GM06990 (cell line): ENCODE measurements around the gene BSCL2.
A peak's percentile ranks its signal among the peaks of the same experiment; 100 is the strongest.

Experiments used
- DNase-seq: peaks from one replicate; pipeline ENCODE4 v3.0.0-alpha.2; 2011; ENCODE audit not compliant: insufficient read length; ENCODE audit errors: extremely low read depth
- H3K27me3 ChIP-seq: replicated peaks from 2 replicates; pipeline ENCODE4 v1.6.0; 2011; ENCODE audit warnings: low read length; ENCODE audit not compliant: control insufficient read depth, insufficient read depth
- H3K36me3 ChIP-seq: 2 replicates; pipeline ENCODE4 v1.5.1; 2011; ENCODE audit warnings: low read length; ENCODE audit not compliant: control insufficient read depth, insufficient read depth
- H3K4me3 ChIP-seq: replicated peaks from 2 replicates; pipeline ENCODE4 v1.5.1; 2011; ENCODE audit warnings: low read depth, mild to moderate bottlenecking, control low read depth, low read length
- TF ChIP-seq, protein P1 (sequence below): IDR thresholded peaks from 2 replicates; pipeline ENCODE4 v1.5.1; 2011; ENCODE audit warnings: low read length, control low read depth, mild to moderate bottlenecking, inconsistent platforms; ENCODE audit not compliant: insufficient read depth, poor library complexity, severe bottlenecking

Gene BSCL2

DNA sequence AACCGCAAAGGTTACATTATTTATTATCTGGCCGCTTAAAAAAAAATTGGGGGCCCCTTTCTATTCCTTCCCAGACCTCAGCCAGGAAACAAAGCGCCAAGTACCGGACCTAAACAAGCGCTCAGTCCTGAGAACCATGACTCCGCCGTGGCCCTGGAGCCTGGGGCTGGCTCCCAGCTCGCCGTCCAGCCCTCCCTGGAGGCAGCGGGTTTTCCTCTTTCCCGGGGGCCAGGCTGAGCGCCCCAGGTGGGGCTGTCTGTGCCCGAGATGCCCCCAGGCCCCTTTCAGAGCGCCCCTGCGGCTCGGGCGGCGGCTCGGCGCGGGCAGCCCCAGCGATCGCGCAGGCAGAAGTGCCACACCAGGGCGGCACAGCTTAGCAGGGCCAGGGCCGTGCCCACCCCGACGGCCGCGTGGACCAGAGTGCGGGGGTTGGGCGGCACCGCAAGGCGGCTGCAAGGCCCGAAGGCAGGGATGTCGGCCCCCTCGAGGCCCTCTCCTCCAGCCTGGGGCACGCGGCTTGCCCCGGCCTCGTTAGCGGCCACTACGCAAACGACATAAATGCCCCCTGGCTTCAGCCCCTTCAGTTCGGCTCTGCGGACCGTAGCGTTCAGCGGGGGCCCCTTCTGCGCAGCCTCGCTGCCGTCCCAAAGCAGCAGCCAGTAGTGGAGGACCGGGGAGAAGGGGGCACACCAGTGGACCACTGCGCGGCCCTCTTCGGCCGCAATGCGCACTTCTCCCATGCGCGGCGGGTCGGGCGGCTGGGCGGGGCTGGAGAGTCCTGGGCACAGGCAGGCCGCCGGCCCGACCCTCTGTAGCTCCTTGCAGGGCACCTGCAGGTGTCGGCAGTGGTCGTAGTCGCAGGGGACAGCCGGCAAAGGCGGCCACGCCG is 19.5 kb downstream of the BSCL2 start:
- Histone ChIP-seq H3K27me3 (no peaks in the 10 kb centered on the region), H3K36me3 (peaks cover 23% of the 10 kb centered on the region), H3K4me3 (no peak overlapping the region)
- no peak for DNase-seq
- TF ChIP-seq, protein P1, sequence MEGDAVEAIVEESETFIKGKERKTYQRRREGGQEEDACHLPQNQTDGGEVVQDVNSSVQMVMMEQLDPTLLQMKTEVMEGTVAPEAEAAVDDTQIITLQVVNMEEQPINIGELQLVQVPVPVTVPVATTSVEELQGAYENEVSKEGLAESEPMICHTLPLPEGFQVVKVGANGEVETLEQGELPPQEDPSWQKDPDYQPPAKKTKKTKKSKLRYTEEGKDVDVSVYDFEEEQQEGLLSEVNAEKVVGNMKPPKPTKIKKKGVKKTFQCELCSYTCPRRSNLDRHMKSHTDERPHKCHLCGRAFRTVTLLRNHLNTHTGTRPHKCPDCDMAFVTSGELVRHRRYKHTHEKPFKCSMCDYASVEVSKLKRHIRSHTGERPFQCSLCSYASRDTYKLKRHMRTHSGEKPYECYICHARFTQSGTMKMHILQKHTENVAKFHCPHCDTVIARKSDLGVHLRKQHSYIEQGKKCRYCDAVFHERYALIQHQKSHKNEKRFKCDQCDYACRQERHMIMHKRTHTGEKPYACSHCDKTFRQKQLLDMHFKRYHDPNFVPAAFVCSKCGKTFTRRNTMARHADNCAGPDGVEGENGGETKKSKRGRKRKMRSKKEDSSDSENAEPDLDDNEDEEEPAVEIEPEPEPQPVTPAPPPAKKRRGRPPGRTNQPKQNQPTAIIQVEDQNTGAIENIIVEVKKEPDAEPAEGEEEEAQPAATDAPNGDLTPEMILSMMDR = no peak

DNA sequence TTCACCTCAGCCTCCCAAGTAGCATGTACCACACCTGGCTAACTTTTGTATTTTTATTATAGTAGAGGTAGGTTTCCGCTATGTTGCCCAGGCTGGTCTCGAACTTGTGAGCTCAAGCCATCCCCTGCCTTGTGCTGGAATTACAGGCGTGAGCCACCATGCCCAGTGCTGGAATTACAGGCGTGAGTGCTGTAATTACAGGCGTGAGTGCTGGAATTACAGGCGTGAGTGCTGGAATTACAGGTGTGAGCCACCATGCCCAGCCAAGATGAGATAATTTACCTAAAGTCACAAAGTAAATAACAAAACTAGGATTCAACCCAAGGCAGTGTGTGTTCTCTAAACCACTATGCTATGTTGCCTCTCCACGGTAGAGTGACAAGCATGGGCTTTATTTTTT is 24.7 kb downstream of the BSCL2 start:
- DNase-seq = no peak
- Histone ChIP-seq H3K4me3 (no peak overlapping the region), H3K36me3 (peaks cover under 1% of the 10 kb centered on the region), H3K27me3 (no peaks in the 10 kb centered on the region)
- TF ChIP-seq, protein P1 = no peak

DNA sequence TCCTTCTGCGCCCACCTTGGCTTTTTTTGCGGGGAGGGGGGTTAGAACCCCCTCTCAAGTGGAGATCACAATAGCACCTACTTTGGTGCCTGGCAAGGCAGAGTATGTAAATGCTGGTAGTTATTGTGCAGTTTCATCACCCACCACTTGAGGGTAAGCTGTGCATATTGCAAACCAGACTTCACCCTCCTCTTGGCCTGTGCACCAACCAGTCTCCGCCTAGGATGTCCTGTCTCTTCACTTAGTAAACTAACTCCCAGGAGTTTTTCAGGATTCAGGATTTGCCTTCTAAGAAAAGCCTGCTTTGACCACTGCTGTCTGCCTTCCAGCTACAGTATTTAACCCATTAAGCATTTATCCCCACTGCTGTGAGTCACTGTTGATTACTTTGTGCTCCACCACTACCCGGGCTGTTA is 26.4 kb downstream of the BSCL2 start:
- Histone ChIP-seq H3K4me3 (no peak overlapping the region), H3K36me3 (peaks cover 7% of the 10 kb centered on the region), H3K27me3 (no peaks in the 10 kb centered on the region)
- TF ChIP-seq, protein P1 = peak; percentile 65
- no peak for DNase-seq

DNA sequence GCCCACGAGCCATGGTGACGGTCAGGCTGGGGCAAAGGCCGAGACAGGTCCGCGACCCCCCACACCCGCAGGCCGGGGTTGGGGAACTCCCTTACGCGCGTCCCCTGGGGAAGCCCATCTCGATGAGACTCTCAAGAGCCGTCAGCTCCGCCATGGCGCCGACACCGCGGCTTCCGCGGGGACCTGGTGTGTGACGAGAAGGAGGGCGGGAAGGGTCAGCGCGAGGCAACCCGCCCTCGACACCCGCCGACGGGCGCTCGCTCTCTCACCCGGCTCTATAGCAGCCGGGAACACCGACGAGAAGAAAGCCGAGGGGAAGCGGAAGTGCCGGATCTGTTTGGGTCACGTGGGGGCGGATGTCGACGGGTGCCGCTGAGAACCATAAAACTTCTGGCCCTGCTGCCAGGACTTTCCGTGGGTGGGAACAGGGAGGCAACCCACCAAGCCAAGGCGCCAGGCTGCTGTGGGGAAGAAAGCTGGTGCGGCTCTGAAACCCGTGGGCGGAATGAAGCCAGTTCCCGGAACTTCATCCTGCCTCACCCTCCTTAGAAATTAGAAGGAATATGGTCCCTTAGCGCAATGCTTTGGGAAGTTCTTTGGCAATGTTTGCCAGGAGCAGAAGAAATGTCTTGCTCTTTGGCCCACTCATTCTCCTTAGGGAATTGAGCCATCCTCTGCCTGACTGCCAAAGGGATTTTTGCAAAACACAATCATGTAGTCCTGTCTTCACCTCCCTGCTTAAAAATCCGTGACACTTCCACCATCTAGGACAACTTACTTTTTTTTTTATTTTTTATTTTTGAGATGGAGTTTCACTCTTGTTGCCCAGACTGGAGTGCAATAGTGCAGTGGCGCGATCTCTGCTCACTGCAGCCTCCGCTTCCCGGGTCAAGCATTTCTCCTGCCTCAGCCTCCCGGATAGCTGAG is 28.2 kb downstream of the BSCL2 start, which contains the start of gene UBXN1:
Gene UBXN1, minus strand, starts transcription at position 304 of the 927 bp plus-strand sequence. Its CDS starts 150 bp downstream, at position 154.
- Histone ChIP-seq H3K27me3 (no peaks in the 10 kb centered on the region), H3K4me3 (peak within 1 kb of the TSS; percentile 95), H3K36me3 (peaks cover 7% of the 10 kb centered on the region)
- TF ChIP-seq, protein P1 = no peak
- peak; percentile 86 for DNase-seq

DNA sequence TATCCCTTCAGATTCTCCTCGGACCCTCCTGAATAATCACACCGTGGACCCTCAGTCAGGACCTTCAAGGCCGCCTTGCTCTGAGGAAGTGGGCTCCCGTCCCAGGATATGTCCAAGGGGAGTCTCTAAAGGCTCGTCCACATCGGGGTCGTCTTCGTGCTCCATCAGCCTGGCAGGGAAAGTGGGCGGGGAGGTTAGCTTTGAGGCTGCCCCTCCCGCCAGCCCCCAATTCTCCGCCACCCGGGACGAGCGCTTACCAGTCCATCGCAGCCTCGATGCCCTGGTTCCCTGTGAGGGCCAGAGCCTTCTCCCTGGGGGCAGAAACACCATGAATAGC is 28.8 kb downstream of the BSCL2 start:
- TF ChIP-seq, protein P1 = no peak
- DNase-seq = no peak

More for the DNA sequence above, 28.8 kb downstream of the BSCL2 start:
- H3K27me3 ChIP-seq = no peaks in the 10 kb centered on the region
- H3K4me3 ChIP-seq = peak overlapping the region; percentile 95
- H3K36me3 ChIP-seq = peaks cover 7% of the 10 kb centered on the region
